ENCODE measurements around the gene TLR2.

DNA sequence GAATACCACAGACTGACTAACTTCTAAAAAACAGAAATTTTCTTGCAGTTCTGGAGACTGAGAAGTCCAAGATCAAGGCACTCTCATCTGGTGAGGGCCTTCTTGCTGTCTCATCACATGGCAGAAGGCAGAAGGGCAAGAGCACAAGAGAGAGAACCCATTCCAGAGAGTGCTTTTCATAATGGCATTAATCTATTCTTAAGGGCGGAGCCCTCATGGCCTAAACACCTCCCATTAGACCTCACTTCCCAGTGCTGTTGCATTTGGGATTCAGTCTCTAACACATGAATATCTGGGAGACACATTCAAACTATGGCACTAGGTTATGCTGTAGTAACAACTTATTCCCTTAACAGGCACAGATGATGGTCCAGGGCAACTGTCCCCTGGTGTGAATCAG, 37.1 kb upstream of the TLR2 start:
- TF ChIP-seq, protein P1, sequence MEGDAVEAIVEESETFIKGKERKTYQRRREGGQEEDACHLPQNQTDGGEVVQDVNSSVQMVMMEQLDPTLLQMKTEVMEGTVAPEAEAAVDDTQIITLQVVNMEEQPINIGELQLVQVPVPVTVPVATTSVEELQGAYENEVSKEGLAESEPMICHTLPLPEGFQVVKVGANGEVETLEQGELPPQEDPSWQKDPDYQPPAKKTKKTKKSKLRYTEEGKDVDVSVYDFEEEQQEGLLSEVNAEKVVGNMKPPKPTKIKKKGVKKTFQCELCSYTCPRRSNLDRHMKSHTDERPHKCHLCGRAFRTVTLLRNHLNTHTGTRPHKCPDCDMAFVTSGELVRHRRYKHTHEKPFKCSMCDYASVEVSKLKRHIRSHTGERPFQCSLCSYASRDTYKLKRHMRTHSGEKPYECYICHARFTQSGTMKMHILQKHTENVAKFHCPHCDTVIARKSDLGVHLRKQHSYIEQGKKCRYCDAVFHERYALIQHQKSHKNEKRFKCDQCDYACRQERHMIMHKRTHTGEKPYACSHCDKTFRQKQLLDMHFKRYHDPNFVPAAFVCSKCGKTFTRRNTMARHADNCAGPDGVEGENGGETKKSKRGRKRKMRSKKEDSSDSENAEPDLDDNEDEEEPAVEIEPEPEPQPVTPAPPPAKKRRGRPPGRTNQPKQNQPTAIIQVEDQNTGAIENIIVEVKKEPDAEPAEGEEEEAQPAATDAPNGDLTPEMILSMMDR (IDR thresholded peaks at IDR 0.05; ENCODE audit: low read length), result no peak
- TF ChIP-seq EZH2 (IDR thresholded peaks at IDR 0.05; ENCODE audit: borderline replicate concordance, low read length), result no peak
